ENCODE measurements around the gene IPO8.
"Not testable (repeated sequence)": the region's sequence is repeated elsewhere in the genome, so short reads cannot be mapped to it uniquely, and the experiment has no call there.

IPO8 gene

DNA sequence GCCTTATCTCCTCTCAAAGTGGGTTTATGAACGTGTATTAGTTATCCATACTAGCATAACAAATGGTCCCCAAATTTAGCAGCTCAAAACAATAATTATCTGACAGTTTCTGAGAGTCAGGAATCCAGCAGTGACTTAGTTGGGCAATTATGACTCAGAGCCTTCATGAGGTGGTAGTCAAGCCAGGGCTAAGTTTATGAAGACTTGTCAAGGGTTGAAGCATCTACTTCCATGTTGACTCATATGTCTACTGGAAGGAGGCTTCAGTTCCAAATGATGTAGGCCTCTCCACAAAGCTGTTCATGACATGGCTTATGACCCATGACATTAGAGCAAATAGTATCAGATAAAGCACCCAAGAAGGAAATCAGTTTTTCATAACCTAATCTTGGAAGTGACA is 73.2 kb downstream of the IPO8 start:
- no peaks in the 10 kb centered on the region for H3K36me3 ChIP-seq
- no peaks in the 10 kb centered on the region for H3K9me3 ChIP-seq
- no peaks in the 10 kb centered on the region for H3K27me3 ChIP-seq
- H3K4me1 ChIP-seq (ENCODE audit: control insufficient read depth in 1 of 2, insufficient read depth in 1 of 2, low read depth in 1 of 2, low read length in 1 of 2), result no peaks in the 10 kb centered on the region
- TF ChIP-seq, protein P1, sequence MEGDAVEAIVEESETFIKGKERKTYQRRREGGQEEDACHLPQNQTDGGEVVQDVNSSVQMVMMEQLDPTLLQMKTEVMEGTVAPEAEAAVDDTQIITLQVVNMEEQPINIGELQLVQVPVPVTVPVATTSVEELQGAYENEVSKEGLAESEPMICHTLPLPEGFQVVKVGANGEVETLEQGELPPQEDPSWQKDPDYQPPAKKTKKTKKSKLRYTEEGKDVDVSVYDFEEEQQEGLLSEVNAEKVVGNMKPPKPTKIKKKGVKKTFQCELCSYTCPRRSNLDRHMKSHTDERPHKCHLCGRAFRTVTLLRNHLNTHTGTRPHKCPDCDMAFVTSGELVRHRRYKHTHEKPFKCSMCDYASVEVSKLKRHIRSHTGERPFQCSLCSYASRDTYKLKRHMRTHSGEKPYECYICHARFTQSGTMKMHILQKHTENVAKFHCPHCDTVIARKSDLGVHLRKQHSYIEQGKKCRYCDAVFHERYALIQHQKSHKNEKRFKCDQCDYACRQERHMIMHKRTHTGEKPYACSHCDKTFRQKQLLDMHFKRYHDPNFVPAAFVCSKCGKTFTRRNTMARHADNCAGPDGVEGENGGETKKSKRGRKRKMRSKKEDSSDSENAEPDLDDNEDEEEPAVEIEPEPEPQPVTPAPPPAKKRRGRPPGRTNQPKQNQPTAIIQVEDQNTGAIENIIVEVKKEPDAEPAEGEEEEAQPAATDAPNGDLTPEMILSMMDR (IDR thresholded peaks at IDR 0.05), result no peak
- no peak overlapping the region for H3K4me3 ChIP-seq (ENCODE audit: low read depth in 1 of 2, low read length in 1 of 2)
- H3K27ac ChIP-seq, result no peak overlapping the region

- H3K36me3 ChIP-seq; H3K9me3 ChIP-seq; H3K4me3 ChIP-seq (ENCODE audit: low read depth in 1 of 2, low read length in 1 of 2); H3K27me3 ChIP-seq; H3K27ac ChIP-seq; H3K4me1 ChIP-seq (ENCODE audit: control insufficient read depth in 1 of 2, insufficient read depth in 1 of 2, low read depth in 1 of 2, low read length in 1 of 2): not testable (repeated sequence)
Measured at GRCh38 chr12:30621663-30622241, 73.9 kb downstream of the IPO8 start.

- Histone ChIP-seq H3K9me3 (no peaks in the 10 kb centered on the region), H3K27ac (no peak overlapping the region), H3K4me1 (ENCODE audit: control insufficient read depth in 1 of 2, insufficient read depth in 1 of 2, low read depth in 1 of 2, low read length in 1 of 2) (no peaks in the 10 kb centered on the region), H3K36me3 (no peaks in the 10 kb centered on the region), H3K4me3 (ENCODE audit: low read depth in 1 of 2, low read length in 1 of 2) (no peak overlapping the region), H3K27me3 (no peaks in the 10 kb centered on the region)
- TF ChIP-seq, protein P1 (IDR thresholded peaks at IDR 0.05), result no peak
Measured at GRCh38 chr12:30617346-30618016, 78.2 kb downstream of the IPO8 start.

GRCh38 chr12:30614031-30614430 is 81.6 kb downstream of the IPO8 start:
- no peaks in the 10 kb centered on the region for H3K4me1 ChIP-seq (ENCODE audit: control insufficient read depth in 1 of 2, insufficient read depth in 1 of 2, low read depth in 1 of 2, low read length in 1 of 2)
- no peak overlapping the region for H3K27ac ChIP-seq
- no peak overlapping the region for H3K4me3 ChIP-seq (ENCODE audit: low read depth in 1 of 2, low read length in 1 of 2)
- TF ChIP-seq, protein P1 (IDR thresholded peaks at IDR 0.05), result no peak
- H3K27me3 ChIP-seq, result no peaks in the 10 kb centered on the region
- H3K36me3 ChIP-seq, result no peaks in the 10 kb centered on the region
- H3K9me3 ChIP-seq, result no peaks in the 10 kb centered on the region

DNA sequence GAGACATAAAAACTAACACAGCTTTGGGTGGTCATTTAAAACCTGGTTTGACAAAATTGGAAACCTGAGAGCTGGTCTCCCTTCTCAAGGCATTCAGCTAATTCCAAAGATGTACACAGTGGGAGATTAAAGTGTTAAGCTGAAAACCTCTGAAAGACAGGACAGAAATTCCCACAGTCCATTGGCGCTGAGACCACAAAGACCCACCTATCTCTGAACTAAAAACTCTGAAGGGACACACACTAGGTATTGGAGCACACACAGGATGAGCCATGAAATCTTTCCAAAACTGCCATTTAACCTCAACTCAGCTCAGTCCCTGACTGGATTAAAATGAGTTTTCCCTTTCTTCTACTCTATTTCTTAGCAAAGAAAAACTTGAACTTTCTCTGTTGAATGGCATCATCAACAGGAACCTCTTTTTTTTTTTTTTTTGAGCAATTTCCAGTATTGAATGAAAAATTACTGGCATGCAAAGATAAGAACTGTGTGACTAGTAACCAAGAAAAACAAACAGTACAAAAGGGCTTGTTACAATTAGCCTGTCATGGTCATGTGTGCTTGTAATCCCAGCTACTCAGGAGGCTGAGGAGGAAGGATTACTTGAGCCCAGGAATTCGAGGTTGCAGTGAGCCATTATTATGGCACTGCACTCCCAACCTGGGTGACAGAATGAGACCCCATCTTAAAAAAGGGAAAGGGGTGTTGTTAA is 82.4 kb downstream of the IPO8 start:
- no peaks in the 10 kb centered on the region for H3K36me3 ChIP-seq
- TF ChIP-seq, protein P1 (IDR thresholded peaks at IDR 0.05), result no peak
- no peaks in the 10 kb centered on the region for H3K27me3 ChIP-seq
- H3K4me3 ChIP-seq (ENCODE audit: low read depth in 1 of 2, low read length in 1 of 2), result no peak overlapping the region
- no peak overlapping the region for H3K27ac ChIP-seq
- H3K9me3 ChIP-seq, result no peaks in the 10 kb centered on the region
- H3K4me1 ChIP-seq (ENCODE audit: control insufficient read depth in 1 of 2, insufficient read depth in 1 of 2, low read depth in 1 of 2, low read length in 1 of 2), result no peaks in the 10 kb centered on the region

- no peaks in the 10 kb centered on the region for H3K4me1 ChIP-seq (ENCODE audit: control insufficient read depth in 1 of 2, insufficient read depth in 1 of 2, low read depth in 1 of 2, low read length in 1 of 2)
- no peak overlapping the region for H3K27ac ChIP-seq
- TF ChIP-seq, protein P1 (IDR thresholded peaks at IDR 0.05), result no peak
- H3K36me3 ChIP-seq, result no peaks in the 10 kb centered on the region
- H3K27me3 ChIP-seq, result no peaks in the 10 kb centered on the region
- no peak overlapping the region for H3K4me3 ChIP-seq (ENCODE audit: low read depth in 1 of 2, low read length in 1 of 2)
- no peaks in the 10 kb centered on the region for H3K9me3 ChIP-seq
Measured at GRCh38 chr12:30610718-30611117, 85.0 kb downstream of the IPO8 start.

DNA sequence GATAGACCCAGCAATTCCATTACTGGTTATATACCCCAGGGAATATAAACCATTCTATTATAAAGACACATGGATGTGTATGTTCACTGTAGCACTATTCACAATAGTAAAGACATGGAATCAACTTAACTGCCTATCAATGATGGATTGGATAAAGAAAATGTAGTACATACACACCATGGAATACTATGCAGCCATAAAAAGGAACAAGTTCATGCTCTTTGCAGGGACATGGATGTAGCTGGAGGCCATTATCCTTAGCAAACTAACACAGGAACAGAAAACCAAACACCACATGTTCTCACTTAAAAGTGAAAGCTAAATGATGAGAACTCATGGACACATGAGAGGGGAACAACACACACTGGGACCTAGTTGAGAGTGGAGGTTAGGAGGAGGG is 85.8 kb downstream of the IPO8 start:
- H3K27me3 ChIP-seq; H3K27ac ChIP-seq; H3K4me1 ChIP-seq (ENCODE audit: control insufficient read depth in 1 of 2, insufficient read depth in 1 of 2, low read depth in 1 of 2, low read length in 1 of 2); H3K9me3 ChIP-seq; H3K36me3 ChIP-seq; H3K4me3 ChIP-seq (ENCODE audit: low read depth in 1 of 2, low read length in 1 of 2): not testable (repeated sequence)

DNA sequence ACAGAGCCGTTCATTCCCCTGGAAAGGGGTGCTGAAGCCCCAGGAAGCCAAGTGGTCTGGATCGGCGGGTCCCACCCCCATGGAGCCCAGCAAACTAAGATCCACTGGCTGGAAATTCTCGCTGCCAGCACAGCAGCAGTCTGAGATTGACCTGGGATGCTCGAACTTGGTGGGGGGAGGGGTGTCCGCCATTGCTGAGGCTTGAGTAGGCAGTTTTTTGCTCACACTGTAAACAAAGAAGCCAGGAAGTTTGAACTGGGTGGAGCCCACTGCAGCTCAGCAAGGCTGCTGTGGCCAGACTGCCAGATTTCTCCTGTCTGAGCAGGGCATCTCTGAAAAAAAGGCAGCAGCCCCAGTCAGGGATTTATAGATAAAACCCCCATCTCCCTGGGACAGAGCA is 91.4 kb downstream of the IPO8 start:
- not testable (repeated sequence) for H3K4me3 ChIP-seq (ENCODE audit: low read depth in 1 of 2, low read length in 1 of 2); H3K4me1 ChIP-seq (ENCODE audit: control insufficient read depth in 1 of 2, insufficient read depth in 1 of 2, low read depth in 1 of 2, low read length in 1 of 2); H3K36me3 ChIP-seq; H3K27ac ChIP-seq; H3K27me3 ChIP-seq; H3K9me3 ChIP-seq

All from neutrophil (primary cell).